Left lung (tissue), 10 donors: Measurements from ENCODE around the gene ZNF70. TPM values are rescaled to one million over a fixed set of nuclear protein-coding genes. Genes with fewer than 3 reads are reported as not detected.

ENCODE experiments used
- ATAC-seq: fragments of 200-7000 bp; cut with Tn5 transposase; one replicate; pipeline ENCODE4 v1.9.1; 2020; ENCODE audit warnings: moderate library complexity
- DNase-seq, 4 donors: peaks; one replicate each; pipeline ENCODE4 v3.0.0-alpha.2; 2013 to 2020
- H3K27ac ChIP-seq, 2 donors: fragments of 200-600 bp; sonication (generic) in 1 of 2; one replicate each; pipeline versions ENCODE4 v1.5.0 to v1.8.0; 2020 to 2021
- H3K27me3 ChIP-seq, 2 donors: fragments of 200-600 bp; sonication (generic) in 1 of 2; one replicate each; pipeline versions ENCODE4 v1.5.0 to v1.8.0; 2020 to 2021
- H3K36me3 ChIP-seq, 2 donors: fragments of 200-600 bp; sonication (generic) in 1 of 2; one replicate each; pipeline versions ENCODE4 v1.5.0 to v1.8.0; 2020 to 2021
- H3K4me1 ChIP-seq, 2 donors: fragments of 200-600 bp; one replicate each; pipeline ENCODE4 v1.8.0; 2021
- H3K4me3 ChIP-seq, 2 donors: fragments of 200-600 bp; sonication (generic) in 1 of 2; one replicate each; pipeline versions ENCODE4 v1.5.0 to v1.8.0; 2020 to 2021; ENCODE audit warnings: mild to moderate bottlenecking in 1 of 2
- H3K9me3 ChIP-seq, 2 donors: fragments of 200-600 bp; sonication (generic) in 1 of 2; one replicate each; pipeline versions ENCODE4 v1.5.0 to v1.8.0; 2020 to 2021
- intact Hi-C, 2 donors: fragments of 100-400 bp; cut with DNase I; formaldehyde crosslinking; loops; one replicate each; pipeline versions ENCODE4 v1.11.2 to v1.14.2; 2022
- polyA plus RNA-seq, 6 donors: library from polyadenylated mRNA; unstranded; fragments of 120-200 nt; gene quantifications; one replicate each; pipeline ENCODE4 v1.2.1, GENCODE V29; 2013; ENCODE audit not compliant: insufficient read length in 6 of 6
- total RNA-seq, 2 donors: library from RNA; stranded (reverse); fragmentation: NEBNext Ultra II Directional; extraction: Animal tissue kit (Norgen Biotek cat#: 25700); gene quantifications; one replicate each; pipeline ENCODE4 v1.2.1, GENCODE V29; 2021
- TF ChIP-seq, protein P1 (sequence below), 2 donors: fragments of 200-600 bp; sonication (generic) in 1 of 2; IDR thresholded peaks; one replicate each; pipeline versions ENCODE4 v1.5.0 to v1.8.0; 2021; ENCODE audit warnings: antibody characterized with exemption in 2 of 2
- donor health status: DM: no; HTN: yes; CAD: no.
- donor health status: DM: no; HTN: no; CAD: no.

Gene ZNF70
- total and polyA plus RNA-seq, 8 donors: 5.9 to 10.7 (median 9.4) TPM

- Histone ChIP-seq H3K27ac (no peak overlapping the region), H3K36me3 (peaks cover 0 to 69% of the 10 kb centered on the region in 2 donors), H3K9me3 (no peaks in the 10 kb centered on the region), H3K27me3 (no peaks in the 10 kb centered on the region), H3K4me3 (no peak overlapping the region), H3K4me1 (peaks cover 0 to 24% of the 10 kb centered on the region in 2 donors)
- ATAC-seq: no peak
- TF ChIP-seq, protein P1, sequence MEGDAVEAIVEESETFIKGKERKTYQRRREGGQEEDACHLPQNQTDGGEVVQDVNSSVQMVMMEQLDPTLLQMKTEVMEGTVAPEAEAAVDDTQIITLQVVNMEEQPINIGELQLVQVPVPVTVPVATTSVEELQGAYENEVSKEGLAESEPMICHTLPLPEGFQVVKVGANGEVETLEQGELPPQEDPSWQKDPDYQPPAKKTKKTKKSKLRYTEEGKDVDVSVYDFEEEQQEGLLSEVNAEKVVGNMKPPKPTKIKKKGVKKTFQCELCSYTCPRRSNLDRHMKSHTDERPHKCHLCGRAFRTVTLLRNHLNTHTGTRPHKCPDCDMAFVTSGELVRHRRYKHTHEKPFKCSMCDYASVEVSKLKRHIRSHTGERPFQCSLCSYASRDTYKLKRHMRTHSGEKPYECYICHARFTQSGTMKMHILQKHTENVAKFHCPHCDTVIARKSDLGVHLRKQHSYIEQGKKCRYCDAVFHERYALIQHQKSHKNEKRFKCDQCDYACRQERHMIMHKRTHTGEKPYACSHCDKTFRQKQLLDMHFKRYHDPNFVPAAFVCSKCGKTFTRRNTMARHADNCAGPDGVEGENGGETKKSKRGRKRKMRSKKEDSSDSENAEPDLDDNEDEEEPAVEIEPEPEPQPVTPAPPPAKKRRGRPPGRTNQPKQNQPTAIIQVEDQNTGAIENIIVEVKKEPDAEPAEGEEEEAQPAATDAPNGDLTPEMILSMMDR (IDR thresholded peaks at IDR 0.05): no peak
- DNase-seq: peak in 1 of 4 donors; percentile 22
- intact Hi-C loops: no loop called here
Measured at GRCh38 chr22:23691748-23692423, 59.0 kb downstream of the ZNF70 start.

DNA sequence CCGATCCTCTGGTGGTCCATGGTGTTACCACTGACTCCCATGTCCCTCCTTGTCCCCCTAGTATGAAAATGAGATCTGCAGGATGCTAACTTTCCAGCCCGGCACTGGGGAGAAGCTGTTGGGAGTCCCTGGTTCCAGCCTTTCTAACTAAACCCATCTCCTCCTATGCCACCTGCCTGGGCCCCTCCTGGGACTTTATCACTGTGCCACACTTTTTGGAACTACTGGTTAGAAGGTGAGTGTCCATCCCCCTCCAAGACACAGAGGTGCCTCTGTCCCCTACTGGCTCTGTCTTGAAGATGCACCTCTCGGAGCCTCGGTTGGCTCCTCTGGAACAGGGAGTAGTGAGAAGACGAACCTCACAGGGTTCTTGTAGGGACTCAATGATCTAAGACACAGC lies 60.2 kb downstream of the ZNF70 start, which contains the start of gene RGL4:
Gene RGL4 (plus strand): TSS at position 301 of the 400 bp plus-strand sequence. CDS start 1,018 bp downstream, outside the sequence.
- TF ChIP-seq, protein P1 (IDR thresholded peaks at IDR 0.05): no peak
- H3K36me3 ChIP-seq: peaks cover 0 to 60% of the 10 kb centered on the region in 2 donors
- H3K4me3 ChIP-seq: no peak within 1 kb of the TSS
- no peaks in the 10 kb centered on the region for H3K9me3 ChIP-seq
- H3K4me1 ChIP-seq: peaks cover 0 to 12% of the 10 kb centered on the region in 2 donors
- no peaks in the 10 kb centered on the region for H3K27me3 ChIP-seq
- DNase-seq (no peak), ATAC-seq (no peak)
- no peak within 1 kb of the TSS for H3K27ac ChIP-seq
- intact Hi-C loops: no loop called here

GRCh38 chr22:23689414-23689813 lies 61.5 kb downstream of the ZNF70 start:
- no peak overlapping the region for H3K4me3 ChIP-seq
- no peak for ATAC-seq
- no peak for DNase-seq
- TF ChIP-seq, protein P1 (IDR thresholded peaks at IDR 0.05): no peak
- H3K9me3 ChIP-seq: no peaks in the 10 kb centered on the region
- no peak overlapping the region for H3K27ac ChIP-seq
- intact Hi-C loops: no loop called here
- H3K36me3 ChIP-seq: peaks cover 0 to 49% of the 10 kb centered on the region in 2 donors
- no peaks in the 10 kb centered on the region for H3K27me3 ChIP-seq
- H3K4me1 ChIP-seq: no peaks in the 10 kb centered on the region

Other genes with a start within 250 kb of the ZNF70 start
- not detected for gene IGLL1, start 170.8 kb downstream of the ZNF70 start, total RNA-seq
- gene IGLL1, start 170.8 kb downstream of the ZNF70 start, polyA plus RNA-seq: 1 to 10 TPM in 1 of 6 donors, under 1 TPM in 5; 0.39 to 1.6 (median 0.55) TPM
- under 1 TPM; 0.70 to 0.99 TPM for gene DRICH1, start 118.8 kb downstream of the ZNF70 start, total RNA-seq
- 1 to 10 TPM; 1.8 to 5.8 (median 3.2) TPM for gene DRICH1, start 118.8 kb downstream of the ZNF70 start, polyA plus RNA-seq
- 1 to 10 TPM in 1 of 2 donors, under 1 TPM in 1; 0.15 to 4.6 TPM for gene RGL4, start 60.1 kb downstream of the ZNF70 start, total RNA-seq
- gene RGL4, start 60.1 kb downstream of the ZNF70 start, polyA plus RNA-seq: 1 to 10 TPM; 3.8 to 5.8 (median 4.4) TPM
- gene VPREB3, start 3.3 kb upstream of the ZNF70 start, total RNA-seq: not detected
- 1 to 10 TPM in 1 of 6 donors, under 1 TPM in 4, not detected in 1; 0.34 to 1.4 (median 0.87) TPM for gene VPREB3, start 3.3 kb upstream of the ZNF70 start, polyA plus RNA-seq
- gene C22orf15, start 11.9 kb upstream of the ZNF70 start, total RNA-seq: 1 to 10 TPM in 1 of 2 donors, under 1 TPM in 1; 0.58 to 3.1 TPM
- 1 to 10 TPM; 3.1 to 7.8 (median 5.4) TPM for gene C22orf15, start 11.9 kb upstream of the ZNF70 start, polyA plus RNA-seq
- gene CHCHD10, start 16.9 kb upstream of the ZNF70 start, total RNA-seq: 100 to 1,000 TPM in 1 of 2 donors, 10 to 100 TPM in 1; 73.0 to 128 TPM
- 10 to 100 TPM; 19.0 to 41.2 (median 24.0) TPM for gene CHCHD10, start 16.9 kb upstream of the ZNF70 start, polyA plus RNA-seq
- 1 to 10 TPM; 1.2 to 5.3 TPM for gene MMP11, start 21.7 kb upstream of the ZNF70 start, total RNA-seq
- 10 to 100 TPM in 3 of 6 donors, 1 to 10 TPM in 3; 8.1 to 10.7 (median 9.8) TPM for gene MMP11, start 21.7 kb upstream of the ZNF70 start, polyA plus RNA-seq
- gene SMARCB1, start 35.9 kb upstream of the ZNF70 start, total RNA-seq: 10 to 100 TPM; 52.4 to 80.5 TPM
- gene SMARCB1, start 35.9 kb upstream of the ZNF70 start, polyA plus RNA-seq: 100 to 1,000 TPM; 134 to 166 (median 144) TPM
- 1 to 10 TPM; 6.7 to 9.4 TPM for gene DERL3, start 87.9 kb upstream of the ZNF70 start, total RNA-seq
- 1 to 10 TPM; 2.4 to 4.7 (median 3.8) TPM for gene DERL3, start 87.9 kb upstream of the ZNF70 start, polyA plus RNA-seq
- gene SLC2A11, start 106.8 kb upstream of the ZNF70 start, total RNA-seq: 10 to 100 TPM in 1 of 2 donors, 1 to 10 TPM in 1; 9.9 to 15.4 TPM
- 10 to 100 TPM; 14.6 to 26.7 (median 21.5) TPM for gene SLC2A11, start 106.8 kb upstream of the ZNF70 start, polyA plus RNA-seq
- 100 to 1,000 TPM; 361 to 467 TPM for gene MIF, start 143.3 kb upstream of the ZNF70 start, total RNA-seq
- 100 to 1,000 TPM; 139 to 276 (median 170) TPM for gene MIF, start 143.3 kb upstream of the ZNF70 start, polyA plus RNA-seq
- 10 to 100 TPM in 1 of 2 donors, 1 to 10 TPM in 1; 1.3 to 33.7 TPM for gene GSTT2B, start 210.1 kb upstream of the ZNF70 start, total RNA-seq
- 10 to 100 TPM in 3 of 6 donors, 1 to 10 TPM in 3; 7.6 to 21.8 (median 10.3) TPM for gene GSTT2B, start 210.1 kb upstream of the ZNF70 start, polyA plus RNA-seq
- 1 to 10 TPM in 1 of 2 donors, not detected in 1; 2.4 TPM for gene DDTL, start 215.8 kb upstream of the ZNF70 start, total RNA-seq
- gene DDTL, start 215.8 kb upstream of the ZNF70 start, polyA plus RNA-seq: 10 to 100 TPM in 2 of 6 donors, 1 to 10 TPM in 4; 8.8 to 12.3 (median 9.3) TPM
- gene DDT, start 223.3 kb upstream of the ZNF70 start, total RNA-seq: 100 to 1,000 TPM; 104 to 132 TPM
- gene DDT, start 223.3 kb upstream of the ZNF70 start, polyA plus RNA-seq: 10 to 100 TPM; 52.5 to 71.4 (median 61.9) TPM
- under 1 TPM in 1 of 2 donors, not detected in 1; 0.55 TPM for gene GSTT2, start 229.0 kb upstream of the ZNF70 start, total RNA-seq
- 1 to 10 TPM in 4 of 6 donors, under 1 TPM in 2; 0.27 to 2.6 (median 1.2) TPM for gene GSTT2, start 229.0 kb upstream of the ZNF70 start, polyA plus RNA-seq